ENCODE data around the gene HYLS1.

The HYLS1 gene

GRCh38 chr11:125948278-125949051 lies 61.0 kb downstream of the HYLS1 start:
- DNase-seq (ENCODE audit: low read depth in 3 of 3), result no peak

DNA sequence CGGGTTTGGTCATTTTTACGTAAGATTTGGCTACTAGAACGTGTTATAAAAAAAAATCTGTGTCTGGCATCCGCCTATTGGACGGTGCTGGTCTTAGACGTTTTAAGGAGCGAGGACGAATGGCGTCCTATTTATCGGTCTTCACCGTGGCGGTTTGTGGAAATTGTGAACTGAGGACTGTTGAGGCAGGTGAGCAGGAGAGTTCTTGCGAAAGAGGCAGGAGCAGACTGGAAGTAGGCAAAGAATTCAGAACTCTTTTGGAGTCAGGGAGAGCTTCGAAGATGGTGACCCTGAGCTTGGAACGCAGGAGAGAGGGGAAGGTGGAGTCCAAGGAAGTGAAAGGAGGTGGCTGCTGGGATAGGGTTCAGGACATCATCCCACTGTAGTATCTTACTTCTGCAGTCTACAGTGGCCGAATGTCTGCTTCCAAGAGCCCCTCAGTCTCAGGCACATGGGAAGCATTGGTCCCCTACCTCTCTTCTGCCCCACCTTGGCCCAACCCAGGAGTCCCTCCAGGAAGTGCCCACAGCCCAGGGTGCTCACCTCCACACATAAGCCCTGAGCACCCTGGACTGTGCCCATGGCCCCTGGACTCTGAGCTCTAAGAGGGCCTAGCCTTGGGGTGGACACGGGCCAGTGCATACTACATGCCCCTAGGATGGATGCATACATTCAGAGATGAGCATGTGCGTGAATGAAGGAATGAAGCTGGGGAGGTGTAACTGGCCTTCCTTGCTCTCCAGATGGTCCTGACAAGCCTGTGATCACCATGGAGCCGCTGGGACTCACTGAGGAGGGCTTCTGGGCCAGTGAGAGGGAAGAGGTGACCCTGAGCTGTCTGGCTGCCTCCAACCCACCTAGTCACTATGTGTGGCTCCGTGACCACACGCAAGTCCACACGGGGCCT lies 62.1 kb downstream of the HYLS1 start:
- DNase-seq (ENCODE audit: low read depth in 3 of 3), result no peak

DNA sequence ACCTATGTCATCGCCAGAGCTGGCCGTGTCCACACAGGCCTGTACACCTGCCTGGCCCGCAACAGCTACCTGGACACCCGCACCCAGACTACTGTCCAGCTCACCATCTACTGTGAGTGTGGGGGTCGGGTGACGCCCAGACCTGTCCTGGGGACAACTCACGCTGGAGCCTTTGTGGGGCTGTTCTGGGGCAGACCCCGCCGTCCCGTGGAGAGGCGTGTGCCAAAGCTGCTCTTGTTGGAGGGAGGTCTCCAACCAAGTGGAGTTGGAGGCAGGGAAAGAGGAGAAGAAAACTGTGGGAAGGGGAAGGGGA lies 62.7 kb downstream of the HYLS1 start:
- no peak for DNase-seq (ENCODE audit: low read depth in 3 of 3)

Data from stimulated activated CD4-positive, alpha-beta T cell treated with anti-CD3 and anti-CD28 coated beads, TNF-alpha, amount 100 ng/mL, for 48 hours (primary cell).